Activated CD8-positive, alpha-beta memory T cell treated with anti-CD3 and anti-CD28 coated beads for 4 hours (primary cell): Measurements from ENCODE around the gene ZNF324.
"Not testable (repeated sequence)": the region's sequence is repeated elsewhere in the genome, so short reads cannot be mapped to it uniquely, and the experiment has no call there.

ENCODE experiments used
- DNase-seq, 2 donors: peaks; one replicate each; pipeline ENCODE4 v3.0.0-alpha.2; 2020; ENCODE audit warnings: low read depth in 2 of 2

The ZNF324 gene

DNA sequence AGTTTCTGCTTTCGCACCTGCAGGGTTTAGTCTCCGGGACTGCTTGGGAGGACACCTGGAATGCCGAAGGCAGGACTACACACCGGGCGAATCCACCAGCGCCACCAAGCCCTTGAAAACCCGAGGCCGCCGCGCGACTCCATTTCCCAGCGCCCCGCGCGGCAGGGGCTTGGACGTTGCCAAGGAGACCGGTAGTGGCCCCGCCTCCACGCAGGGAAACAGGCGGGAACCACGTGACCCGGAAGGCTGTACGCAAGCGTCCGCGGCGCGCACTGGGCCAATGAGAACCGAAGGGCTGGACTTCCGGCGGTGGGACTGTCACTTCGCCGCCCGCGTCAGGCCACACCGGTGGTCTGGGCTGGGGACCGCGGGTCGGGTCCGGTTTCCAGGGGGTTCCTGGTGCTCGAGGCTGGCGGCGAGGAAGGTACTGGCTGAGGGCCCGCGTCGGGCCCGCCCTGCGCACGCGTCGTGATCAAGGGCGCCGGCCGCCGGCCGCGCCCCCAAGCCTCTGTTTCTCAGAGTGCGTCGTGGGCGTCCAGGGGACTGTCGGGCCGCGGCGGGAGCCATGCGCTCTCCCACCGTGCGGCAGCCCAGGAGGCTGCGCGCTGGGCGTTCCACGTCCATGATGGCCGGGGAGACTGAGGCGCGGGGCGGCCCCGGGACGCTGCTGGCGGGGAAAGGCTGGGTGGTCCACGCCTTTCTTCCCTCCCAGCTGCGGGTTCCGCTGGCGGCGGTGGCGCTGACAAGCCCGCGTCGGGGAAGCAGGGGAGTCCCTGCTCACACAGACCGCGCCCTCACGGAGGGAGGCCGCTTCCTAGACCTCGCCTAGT is at the start of gene ZNF324:
Gene ZNF324, plus strand, starts transcription at position 321 of the 830 bp plus-strand sequence. CDS start 2,106 bp downstream, outside the sequence.
- peak; percentile 95 to 96 for DNase-seq

DNA sequence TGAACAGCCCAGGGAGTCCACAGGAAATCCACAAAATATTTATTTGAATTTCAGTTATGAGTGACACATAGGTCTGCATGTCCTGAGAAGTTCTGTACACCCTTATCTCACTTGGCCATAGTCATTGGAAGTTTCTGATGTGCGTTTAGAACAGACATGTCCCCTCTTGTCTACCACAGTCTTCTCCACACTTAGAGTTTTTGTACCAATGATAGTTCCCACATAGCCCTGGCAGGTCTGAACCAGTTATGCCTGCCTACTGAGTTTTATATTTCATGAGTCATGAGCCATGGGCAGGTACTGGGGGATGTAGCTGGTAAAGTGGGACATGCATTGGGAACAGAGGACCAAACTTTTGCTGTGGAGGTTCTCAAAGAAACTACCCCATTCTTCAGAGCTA is 38.3 kb upstream of the ZNF324 start:
- DNase-seq: no peak

DNA sequence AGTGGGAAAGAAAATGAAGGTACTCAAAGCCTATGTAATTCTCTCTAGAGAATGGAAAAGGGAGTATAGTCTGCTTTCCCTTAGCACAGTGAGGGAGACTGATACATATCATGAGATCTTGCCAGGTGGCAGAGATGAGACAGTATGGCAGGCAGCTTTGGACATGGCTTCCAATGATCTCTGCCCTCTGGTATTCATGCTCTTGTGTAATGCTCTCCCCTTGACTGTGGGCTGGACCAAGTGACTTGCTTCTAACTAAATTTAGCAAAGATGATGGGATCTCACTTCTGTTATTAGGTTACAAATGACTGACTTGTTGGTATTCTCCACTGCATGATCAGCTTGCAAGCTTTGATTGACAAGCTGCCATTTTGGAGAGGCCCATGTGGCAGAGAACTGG is 37.1 kb upstream of the ZNF324 start:
- no peak for DNase-seq

DNA sequence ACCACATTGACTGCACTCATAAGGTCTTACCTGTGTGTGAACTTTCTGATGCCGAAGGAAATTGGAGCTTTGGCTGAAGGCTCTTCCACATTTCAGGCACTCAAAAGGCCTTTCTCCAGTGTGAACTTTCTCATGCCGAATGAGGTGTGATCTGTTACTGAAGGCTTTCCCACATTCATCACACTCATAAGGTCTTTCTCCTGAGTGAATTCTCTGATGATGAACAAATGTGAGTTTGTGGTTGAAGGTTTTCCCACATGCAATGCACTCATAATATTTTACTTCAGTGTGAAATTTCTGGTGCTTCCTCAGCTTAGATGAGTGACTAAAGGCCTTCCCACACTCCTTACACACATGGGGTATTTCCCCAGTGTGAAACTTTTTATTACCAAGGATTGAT is 32.7 kb upstream of the ZNF324 start:
- no peak for DNase-seq

DNA sequence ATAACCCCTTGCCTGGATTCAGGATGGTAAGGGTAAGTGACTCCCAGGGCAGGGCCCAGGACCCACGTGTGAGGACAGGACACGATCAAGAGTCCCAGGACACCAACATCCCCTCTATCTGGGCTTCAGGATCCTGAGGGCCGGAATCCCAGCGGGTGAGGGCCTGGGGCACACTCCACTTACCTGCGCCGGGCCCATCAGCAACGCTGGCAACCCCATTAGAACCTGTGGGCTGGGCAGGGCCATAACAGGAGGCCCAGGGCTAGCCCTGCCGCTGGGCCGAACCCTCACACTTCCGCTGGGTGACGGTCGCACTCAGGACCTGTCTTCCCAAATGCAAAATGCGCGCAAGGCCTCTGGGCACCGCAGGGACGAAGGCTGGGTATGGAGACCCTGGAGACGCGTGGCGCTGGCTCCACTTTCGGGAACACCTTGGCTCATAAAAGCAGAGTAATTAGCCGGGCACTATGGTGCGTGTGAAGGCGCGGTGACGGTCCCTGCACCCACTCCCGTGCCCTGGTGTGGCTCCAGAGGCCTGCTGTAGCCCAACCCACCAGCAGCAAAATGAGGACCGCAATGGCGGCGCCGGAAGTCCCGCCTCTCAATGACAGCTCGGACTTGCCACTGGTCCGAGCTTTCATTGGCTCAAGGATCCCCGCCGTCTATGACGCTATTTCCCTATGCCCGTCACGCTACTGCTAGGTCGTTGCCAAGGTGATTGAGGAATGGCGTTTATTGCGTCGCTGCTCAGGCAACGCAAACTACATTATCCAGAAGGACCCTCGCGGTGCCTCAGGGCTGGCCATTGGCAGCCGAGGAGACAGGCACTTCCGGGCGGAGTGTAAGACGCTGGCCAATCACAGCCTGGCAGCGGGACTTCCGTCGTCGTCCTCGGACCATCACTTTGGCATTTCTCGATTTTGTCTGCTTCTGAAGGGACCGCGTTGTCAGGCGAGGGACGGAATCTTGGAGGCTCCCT is 27.0 kb upstream of the ZNF324 start, which contains the start of gene ZNF132:
Gene ZNF132, minus strand, starts transcription at position 578 of the 979 bp plus-strand sequence. Its CDS starts 332 bp downstream, at position 246.
- DNase-seq: peak; percentile 88 to 93

DNA sequence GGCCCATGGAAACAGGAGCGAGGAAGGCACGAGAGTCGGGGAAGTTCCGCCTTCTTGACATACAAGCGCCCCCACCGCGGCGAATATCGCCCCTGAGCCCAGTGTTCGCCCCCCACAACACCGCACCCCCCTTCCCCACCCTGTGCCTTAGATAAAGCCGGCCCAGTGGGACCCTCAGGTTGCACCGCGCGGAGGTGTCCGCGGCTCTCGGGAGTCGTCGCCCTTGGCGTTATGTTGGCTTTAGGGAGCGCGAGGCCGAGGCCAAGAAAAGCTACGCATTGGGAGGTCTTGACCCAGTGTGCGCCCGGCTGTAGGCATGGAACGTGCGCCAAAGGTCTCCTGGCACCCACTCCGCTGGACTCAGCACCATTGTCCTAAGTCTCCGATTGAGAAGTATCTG is 26.3 kb upstream of the ZNF324 start:
- DNase-seq: no peak

DNA sequence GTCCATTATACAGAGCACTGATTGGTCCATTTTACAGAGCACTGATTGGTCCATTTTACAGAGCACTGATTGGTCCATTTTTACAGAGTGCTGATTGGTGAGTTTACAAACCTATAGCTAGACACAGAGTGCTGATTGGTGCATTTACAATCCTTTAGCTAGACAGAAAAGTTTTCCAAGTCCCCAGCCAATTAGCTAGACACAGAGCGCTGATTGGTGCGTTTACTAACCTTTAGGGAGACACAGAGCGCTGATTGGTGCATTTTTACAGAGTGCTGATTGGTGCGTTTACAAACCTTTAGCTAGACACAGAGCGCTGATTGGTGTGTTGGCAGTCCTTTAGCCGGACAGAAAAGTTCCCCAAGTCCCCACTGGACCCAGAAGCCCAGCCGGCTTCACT is 23.9 kb upstream of the ZNF324 start:
- not testable (repeated sequence) for DNase-seq

DNA sequence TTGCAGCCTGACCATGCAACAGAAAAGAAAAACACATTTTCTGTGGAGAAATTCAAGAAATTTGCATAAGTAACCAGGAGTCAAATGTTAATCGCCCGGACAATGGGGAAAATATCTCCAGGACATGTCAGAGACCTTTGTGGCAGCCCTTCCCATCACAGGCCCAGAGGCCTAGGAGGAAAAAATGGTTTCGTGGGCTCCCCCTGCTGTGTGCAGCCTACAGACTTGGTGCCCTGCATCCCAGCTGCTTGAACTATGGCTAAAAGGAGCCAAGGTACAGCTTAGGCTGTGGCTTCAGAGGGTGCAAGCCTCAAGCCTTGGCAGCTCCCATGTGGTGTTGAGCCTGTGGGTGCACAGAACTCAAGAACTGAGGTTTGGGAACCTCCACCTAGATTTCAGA is 18.0 kb upstream of the ZNF324 start:
- DNase-seq: not testable (repeated sequence)

DNA sequence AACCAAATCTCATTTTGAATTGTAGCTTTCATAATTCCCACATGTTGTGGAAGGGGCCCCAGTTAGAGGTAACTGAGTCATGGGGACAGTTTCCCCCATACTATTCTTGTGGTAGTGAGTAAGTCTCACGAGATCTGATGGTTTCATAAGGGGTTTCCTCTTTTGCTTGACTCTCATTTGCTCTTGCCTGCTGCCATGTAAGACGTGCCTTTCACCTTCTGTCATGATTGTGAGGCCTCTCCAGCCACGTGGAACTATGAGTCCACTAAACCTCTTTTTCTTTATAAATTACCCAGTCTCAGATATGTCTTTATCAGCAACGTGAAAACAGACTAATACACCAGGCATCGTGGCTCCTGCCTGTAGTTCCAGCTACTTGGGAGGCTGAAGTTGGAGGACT is 16.9 kb upstream of the ZNF324 start:
- DNase-seq: not testable (repeated sequence)

DNA sequence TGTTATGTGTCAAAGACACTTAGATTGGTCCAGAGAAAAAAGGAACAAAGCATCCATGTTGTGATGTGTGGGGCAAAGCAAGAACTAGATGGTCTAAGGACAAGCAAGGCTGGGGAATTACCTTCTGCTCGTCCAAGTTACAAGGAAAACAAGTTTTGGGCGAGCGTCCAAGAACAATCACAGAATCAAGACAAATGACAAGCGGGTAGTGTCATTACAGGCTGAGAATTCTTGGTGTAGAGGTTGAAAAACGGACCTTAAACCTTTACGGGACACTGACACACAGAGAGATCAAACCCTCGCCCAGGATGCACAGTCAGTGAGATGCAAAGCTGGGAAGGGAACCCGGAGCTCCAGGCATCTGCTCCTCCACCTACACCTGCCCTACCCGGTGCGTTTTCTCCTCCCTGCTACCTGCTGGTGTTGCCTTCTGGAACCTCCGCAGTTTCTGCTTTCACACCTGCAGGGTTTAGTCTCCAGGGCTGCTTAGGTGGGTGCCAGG is 16.0 kb upstream of the ZNF324 start:
- DNase-seq: no peak

DNA sequence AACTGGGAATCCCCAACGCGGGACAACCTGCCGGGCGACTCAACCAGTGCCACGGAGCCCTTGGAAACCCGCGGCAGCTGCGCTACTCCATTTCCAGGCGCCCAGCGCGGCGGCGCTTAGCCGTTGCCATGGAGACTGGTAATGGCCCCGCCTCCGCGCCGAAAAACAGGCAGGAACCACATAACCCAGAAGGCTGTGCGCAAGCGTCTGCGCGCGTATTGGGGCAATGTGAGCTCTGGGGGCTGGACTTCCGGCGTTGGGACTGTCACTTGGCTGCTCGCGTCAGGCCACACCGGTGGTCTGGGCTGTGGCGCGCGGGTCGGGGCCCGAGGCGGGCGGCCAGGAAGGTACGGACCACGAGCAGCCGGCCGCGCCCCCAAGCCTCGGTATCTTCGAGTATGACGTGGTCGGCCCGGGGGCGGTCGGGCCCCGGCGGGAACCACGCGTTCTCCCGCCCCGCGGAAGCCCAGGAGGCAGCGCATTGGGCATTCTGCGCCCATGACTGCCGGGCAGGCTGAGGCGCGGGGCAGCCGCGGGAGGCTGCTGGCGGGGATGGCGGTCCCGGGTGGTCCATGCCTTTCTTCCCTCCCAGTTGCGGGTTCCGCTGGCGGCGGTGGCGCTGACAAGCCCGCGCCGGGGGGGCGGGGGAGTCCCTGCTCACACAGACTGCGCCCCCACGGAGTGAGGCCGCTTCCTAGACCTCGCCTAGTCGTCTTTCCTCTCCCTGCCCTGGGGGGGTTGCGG is 15.3 kb upstream of the ZNF324 start, which contains the start of gene ZNF324B:
Gene ZNF324B, plus strand, starts transcription at position 265 of the 744 bp plus-strand sequence. CDS start 2,080 bp downstream, outside the sequence.
- peak; percentile 89 to 94 for DNase-seq

DNA sequence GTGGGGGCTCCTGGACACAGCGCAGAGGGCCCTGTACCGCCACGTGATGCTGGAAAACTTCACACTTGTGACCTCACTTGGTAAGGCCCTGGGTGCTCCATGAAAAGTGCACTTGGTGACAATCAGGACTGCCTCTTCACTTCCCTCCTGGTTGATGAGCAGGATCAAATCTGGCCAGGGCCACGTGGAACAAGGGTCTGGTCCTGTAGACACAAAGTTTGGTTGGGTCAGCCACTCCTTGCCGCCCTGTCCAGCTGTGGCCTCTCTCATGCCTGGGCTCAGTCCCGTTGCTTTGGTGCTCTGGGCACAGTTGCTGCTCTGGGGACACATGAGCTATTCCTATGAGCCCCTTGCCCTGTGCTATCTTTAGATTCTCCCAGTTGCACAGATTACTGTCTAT is 13.1 kb upstream of the ZNF324 start:
- DNase-seq: no peak

DNA sequence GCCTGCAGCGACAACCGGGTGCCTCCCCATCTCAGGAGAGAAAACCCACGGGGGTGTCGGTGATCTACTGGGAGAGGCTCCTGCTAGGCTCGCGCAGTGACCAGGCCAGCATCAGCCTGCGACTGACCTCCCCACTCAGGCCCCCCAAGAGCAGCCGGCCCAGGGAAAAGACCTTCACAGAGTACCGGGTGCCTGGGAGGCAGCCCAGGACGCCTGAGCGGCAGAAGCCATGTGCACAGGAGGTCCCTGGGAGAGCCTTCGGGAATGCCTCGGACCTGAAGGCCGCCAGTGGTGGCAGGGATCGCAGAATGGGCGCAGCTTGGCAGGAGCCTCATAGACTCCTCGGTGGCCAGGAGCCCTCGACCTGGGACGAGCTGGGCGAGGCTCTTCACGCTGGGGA is 11.6 kb upstream of the ZNF324 start:
- no peak for DNase-seq

DNA sequence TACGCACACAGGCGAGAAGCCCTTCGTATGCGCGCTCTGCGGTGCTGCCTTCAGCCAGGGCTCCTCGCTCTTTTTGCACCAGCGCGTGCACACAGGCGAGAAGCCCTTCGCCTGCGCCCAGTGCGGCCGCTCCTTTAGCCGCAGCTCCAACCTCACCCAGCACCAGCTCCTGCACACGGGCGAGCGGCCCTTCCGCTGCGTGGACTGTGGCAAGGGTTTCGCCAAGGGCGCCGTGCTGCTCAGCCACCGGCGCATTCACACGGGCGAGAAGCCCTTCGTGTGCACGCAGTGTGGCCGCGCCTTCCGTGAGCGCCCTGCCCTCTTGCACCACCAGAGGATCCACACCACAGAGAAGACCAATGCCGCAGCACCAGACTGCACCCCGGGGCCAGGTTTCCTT is 10.8 kb upstream of the ZNF324 start:
- DNase-seq: no peak

DNA sequence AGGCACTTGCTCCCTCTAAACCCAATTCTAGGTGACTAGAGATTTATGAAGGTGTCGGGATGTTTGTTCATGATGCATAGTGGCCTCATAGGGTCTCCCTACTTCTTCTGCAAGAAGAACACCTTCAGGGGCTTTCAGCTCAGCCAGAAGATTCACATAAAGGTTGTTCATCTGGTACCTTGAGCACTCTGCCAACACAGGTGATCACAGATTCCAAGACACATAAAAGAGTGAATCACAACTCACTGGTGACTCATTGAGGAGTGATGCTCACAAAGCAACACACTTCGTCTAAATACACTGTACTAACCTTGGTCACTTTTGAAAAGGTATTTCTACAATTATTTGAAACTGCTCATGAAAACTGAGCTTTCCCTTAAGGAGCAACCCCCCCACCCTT is 6.8 kb upstream of the ZNF324 start:
- DNase-seq: no peak

DNA sequence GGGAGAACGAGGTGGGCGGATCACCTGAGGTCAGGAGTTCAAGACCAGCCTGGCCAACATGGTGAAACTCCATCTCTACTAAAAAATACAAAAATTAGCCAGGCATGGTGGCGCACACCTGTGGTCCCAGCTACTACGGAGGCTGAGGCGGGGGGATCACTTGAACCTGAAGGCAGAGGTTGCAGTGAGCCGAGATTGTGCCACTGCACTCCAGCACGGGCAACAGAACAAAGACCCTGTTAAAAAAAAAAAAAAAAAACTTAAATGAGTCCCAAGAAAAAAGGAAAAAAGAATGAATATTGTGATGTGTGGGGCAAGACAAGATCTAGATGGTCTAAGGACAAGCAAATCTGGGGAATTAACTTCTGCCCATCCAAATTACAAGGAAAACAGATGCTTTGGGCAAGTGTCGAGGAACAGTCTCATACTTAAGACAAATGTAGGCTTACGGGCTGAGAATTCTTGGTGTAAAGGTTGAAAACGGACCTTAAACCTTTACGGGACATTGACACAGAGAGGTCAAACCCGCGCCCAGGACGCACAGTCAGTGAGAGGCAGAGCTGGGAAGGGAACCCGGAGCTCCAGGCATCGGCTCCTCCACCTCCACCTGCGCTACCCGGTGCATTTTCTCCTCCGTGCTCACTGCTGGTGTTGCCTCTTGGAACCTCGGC is 656 bp upstream of the ZNF324 start:
- no peak for DNase-seq

DNA sequence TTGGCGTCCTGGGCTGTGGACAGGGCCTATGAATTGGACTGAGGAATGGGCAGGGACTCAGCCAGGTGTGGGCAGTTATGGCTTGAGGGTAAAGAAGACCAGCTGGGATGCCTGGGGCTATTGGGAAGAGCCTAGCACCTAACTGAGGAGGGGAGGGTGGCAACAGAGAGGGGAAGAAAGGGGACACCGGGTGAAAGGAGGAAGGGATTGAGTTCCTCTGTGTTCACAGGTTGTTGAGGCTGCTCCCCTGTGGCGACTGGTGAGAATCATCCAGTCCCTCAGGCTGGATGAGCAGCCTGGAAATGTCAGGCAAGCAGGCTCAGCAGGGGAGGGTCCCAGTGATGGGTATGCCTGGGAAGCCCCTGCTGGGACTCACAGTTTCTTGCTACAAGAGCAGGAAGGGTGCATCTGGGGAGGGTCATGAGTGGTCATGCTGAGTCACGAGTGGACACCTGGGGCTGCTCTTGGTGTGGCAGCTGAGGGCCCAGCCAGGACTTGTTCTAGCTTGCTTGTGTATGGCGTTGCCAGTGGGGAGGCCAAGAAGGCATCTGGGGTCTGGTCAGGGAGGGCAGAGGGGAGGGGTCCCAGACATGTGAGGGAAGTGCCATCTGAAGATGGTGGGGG is 1.4 kb downstream of the ZNF324 start:
- no peak for DNase-seq

DNA sequence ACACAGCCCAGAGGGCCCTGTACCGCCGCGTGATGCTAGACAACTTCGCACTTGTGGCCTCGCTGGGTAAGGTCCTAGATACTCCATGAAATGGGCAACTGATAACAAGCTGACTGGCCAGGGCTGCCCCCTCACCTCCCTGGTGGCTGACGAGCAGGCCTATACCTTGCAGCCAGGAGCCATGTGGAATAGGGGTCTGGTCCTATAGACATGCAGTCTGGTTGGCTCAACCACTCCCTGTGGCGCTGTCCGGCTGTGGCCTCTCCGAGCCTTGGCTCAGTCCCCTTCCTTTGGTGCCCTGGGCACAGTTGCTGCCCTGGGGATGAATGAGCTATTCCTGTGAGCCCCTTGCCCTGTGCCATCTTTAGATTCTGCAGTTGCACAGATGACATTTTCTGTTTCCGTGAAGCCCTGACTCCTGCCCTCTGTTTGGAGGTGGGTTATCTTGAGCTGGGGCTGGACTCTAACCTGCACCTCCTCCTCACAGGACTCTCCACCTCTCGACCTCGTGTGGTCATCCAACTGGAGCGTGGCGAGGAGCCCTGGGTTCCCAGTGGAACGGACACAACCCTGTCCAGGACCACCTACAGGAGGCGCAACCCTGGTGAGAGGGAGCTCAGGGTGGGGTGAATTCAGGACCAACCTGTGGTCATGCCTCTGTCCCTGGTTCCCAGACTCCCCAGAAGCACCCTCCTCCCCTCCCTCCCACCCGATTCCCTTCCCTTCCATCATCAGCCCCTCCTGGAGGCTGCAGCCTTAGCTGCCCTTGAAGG is 2.5 kb downstream of the ZNF324 start:
- DNase-seq: no peak

DNA sequence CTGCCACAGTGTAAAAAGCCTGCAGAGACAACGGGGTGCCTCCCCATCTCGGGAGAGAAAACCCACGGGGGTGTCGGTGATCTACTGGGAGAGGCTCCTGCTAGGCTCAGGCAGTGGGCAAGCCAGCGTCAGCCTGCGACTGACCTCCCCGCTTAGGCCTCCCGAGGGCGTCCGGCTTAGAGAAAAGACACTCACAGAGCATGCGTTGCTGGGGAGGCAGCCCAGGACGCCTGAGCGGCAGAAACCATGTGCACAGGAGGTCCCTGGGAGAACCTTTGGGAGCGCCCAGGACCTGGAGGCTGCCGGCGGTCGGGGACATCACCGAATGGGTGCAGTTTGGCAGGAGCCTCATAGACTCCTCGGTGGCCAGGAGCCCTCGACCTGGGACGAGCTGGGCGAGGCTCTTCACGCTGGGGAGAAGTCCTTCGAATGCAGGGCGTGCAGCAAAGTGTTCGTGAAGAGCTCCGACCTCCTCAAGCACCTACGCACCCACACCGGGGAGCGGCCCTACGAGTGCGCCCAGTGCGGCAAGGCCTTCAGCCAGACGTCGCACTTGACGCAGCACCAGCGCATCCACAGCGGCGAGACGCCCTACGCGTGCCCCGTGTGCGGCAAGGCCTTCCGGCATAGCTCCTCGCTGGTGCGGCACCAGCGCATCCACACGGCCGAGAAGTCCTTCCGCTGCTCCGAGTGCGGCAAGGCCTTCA is 4.1 kb downstream of the ZNF324 start:
- not testable (repeated sequence) for DNase-seq
